Ovary (tissue), 3 donors: ENCODE data around the gene SYCP2L.

Experiments used
- CTCF ChIP-seq, 3 donors: fragments of 450-650 bp in 2 of 3; fragments of 200-600 bp in 1 of 3; IDR thresholded peaks; one replicate each; pipeline versions ENCODE4 v1.5.1 to v1.8.0; 2016 to 2022; ENCODE audit warnings: antibody characterized with exemption in 3 of 3, mild to moderate bottlenecking in 1 of 3
- POLR2A ChIP-seq: fragments of 450-650 bp; IDR thresholded peaks from one replicate; pipeline ENCODE4 v1.6.1; 2017; ENCODE audit warnings: antibody characterized with exemption, mild to moderate bottlenecking, moderate library complexity
- donor health status: DM: no; HTN: no; CAD: no.

DNA sequence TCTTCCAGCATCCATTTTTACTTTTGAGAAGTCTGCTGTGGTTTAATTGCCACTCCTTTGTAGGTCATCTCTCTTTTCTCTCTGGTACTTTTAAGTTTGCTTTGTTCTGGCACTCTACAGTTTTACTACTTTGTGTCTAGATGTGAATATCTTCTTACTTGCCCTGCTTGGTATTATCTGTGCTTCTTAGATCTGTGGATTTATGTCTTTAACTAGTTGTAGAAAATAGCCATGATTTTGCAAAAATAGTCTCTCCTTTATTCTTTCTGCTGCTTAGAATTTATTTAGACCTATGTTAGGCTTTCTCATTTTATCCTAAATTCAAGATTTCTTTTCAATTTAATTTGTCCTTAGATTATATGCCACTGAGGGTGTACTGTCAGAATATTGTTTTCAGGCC, 43.3 kb upstream of the SYCP2L start:
- no peak for TF ChIP-seq CTCF (IDR thresholded peaks at IDR 0.05)
- TF ChIP-seq POLR2A: no peak
